Midbrain (tissue), 1 donor: ENCODE data around the gene HIVEP3.
A peak's percentile ranks its signal among the peaks of the same experiment; 100 is the strongest.

Source experiments
- DNase-seq: peaks from one replicate; lab custom pipeline; 2025; lab: John Stamatoyannopoulos, UW

HIVEP3 gene

GRCh38 chr1:41547781-41548560 is 370.8 kb downstream of the HIVEP3 start:
- DNase-seq = no peak

- DNase-seq = no peak
Measured at GRCh38 chr1:41547336-41547735, 371.4 kb downstream of the HIVEP3 start.

GRCh38 chr1:41546833-41547135 is 371.9 kb downstream of the HIVEP3 start:
- DNase-seq = no peak

- no peak for DNase-seq
Measured at GRCh38 chr1:41545996-41546832, 372.5 kb downstream of the HIVEP3 start.

- no peak for DNase-seq
Measured at GRCh38 chr1:41542196-41542930, 376.4 kb downstream of the HIVEP3 start.

- DNase-seq = no peak
Measured at GRCh38 chr1:41541592-41541952, 377.1 kb downstream of the HIVEP3 start.

- DNase-seq = peak; percentile 11
Measured at GRCh38 chr1:41540886-41541591, 377.7 kb downstream of the HIVEP3 start.

- no peak for DNase-seq
Measured at GRCh38 chr1:41539999-41540398, 378.7 kb downstream of the HIVEP3 start.

- DNase-seq = no peak
Measured at GRCh38 chr1:41539418-41539805, 379.3 kb downstream of the HIVEP3 start.

GRCh38 chr1:41538741-41539417 is 379.8 kb downstream of the HIVEP3 start:
- DNase-seq = no peak

GRCh38 chr1:41537788-41538351 is 380.9 kb downstream of the HIVEP3 start:
- DNase-seq = no peak

- no peak for DNase-seq
Measured at GRCh38 chr1:41537251-41537650, 381.5 kb downstream of the HIVEP3 start.

GRCh38 chr1:41536361-41536802 is 382.3 kb downstream of the HIVEP3 start:
- DNase-seq = no peak

GRCh38 chr1:41535716-41536115 is 383.0 kb downstream of the HIVEP3 start:
- no peak for DNase-seq

GRCh38 chr1:41535276-41535675 is 383.4 kb downstream of the HIVEP3 start:
- no peak for DNase-seq

- no peak for DNase-seq
Measured at GRCh38 chr1:41534181-41535076, 384.3 kb downstream of the HIVEP3 start.

GRCh38 chr1:41533731-41534080 is 385.0 kb downstream of the HIVEP3 start:
- no peak for DNase-seq

GRCh38 chr1:41533016-41533730 is 385.5 kb downstream of the HIVEP3 start:
- DNase-seq = no peak

GRCh38 chr1:41532206-41532975 is 386.3 kb downstream of the HIVEP3 start:
- DNase-seq = no peak
